Fibroblast of lung (primary cell): ENCODE results near the gene OGFR. TPM values are rescaled to one million over a fixed set of nuclear protein-coding genes. Genes with fewer than 3 reads are reported as not detected.

ENCODE experiments used
- DNase-seq, 2 donors: peaks; one replicate each; pipeline versions ENCODE4 v3.0.0 to v3.0.0-alpha.2; 2010; ENCODE audit warnings: low read depth in 2 of 2
- H2AFZ ChIP-seq: 2 replicates; pipeline ENCODE4 v1.5.1; 2012; ENCODE audit warnings: low read length, control low read depth, inconsistent platforms
- H3K27ac ChIP-seq: 2 replicates; pipeline ENCODE4 v1.5.1; 2011; ENCODE audit warnings: low read length, control low read depth; ENCODE audit not compliant: insufficient read depth
- H3K27me3 ChIP-seq: 2 replicates; pipeline ENCODE4 v1.5.1; 2011; ENCODE audit warnings: mild to moderate bottlenecking, low read length; ENCODE audit not compliant: control insufficient read depth, insufficient read depth
- H3K36me3 ChIP-seq: 2 replicates; pipeline ENCODE4 v1.5.1; 2011; ENCODE audit warnings: low read length; ENCODE audit not compliant: control insufficient read depth, insufficient read depth
- H3K4me1 ChIP-seq: 2 replicates; pipeline ENCODE4 v1.5.1; 2011; ENCODE audit warnings: low read length; ENCODE audit not compliant: control insufficient read depth, insufficient read depth; ENCODE audit errors: extremely low read depth
- H3K4me2 ChIP-seq: 2 replicates; pipeline ENCODE4 v1.5.1; 2011; ENCODE audit warnings: low read length, control low read depth; ENCODE audit not compliant: insufficient read depth; ENCODE audit errors: extremely low read depth
- H3K4me3 ChIP-seq, 4 experiments: fragments of 200-600 bp in 1 of 4; sonication (generic) in 1 of 4; replicated peaks in 1 of 4; 2 replicates each; pipeline ENCODE4 v1.5.1; 2011 to 2016; ENCODE audit warnings: low read length in 4 of 4, low read depth in 3 of 4, mild to moderate bottlenecking in 3 of 4, control low read depth in 2 of 4, inconsistent platforms in 1 of 4, mixed read lengths in 1 of 4; ENCODE audit not compliant: insufficient read depth in 1 of 4; ENCODE audit errors: control extremely low read depth in 1 of 4
- H3K79me2 ChIP-seq: 2 replicates; pipeline ENCODE4 v1.5.1; 2012; ENCODE audit warnings: mild to moderate bottlenecking, low read length, inconsistent platforms; ENCODE audit not compliant: control insufficient read depth, insufficient read depth
- H3K9ac ChIP-seq: 2 replicates; pipeline ENCODE4 v1.5.1; 2011; ENCODE audit warnings: mild to moderate bottlenecking, low read length, control low read depth; ENCODE audit not compliant: insufficient read depth
- H3K9me3 ChIP-seq: 2 replicates; pipeline ENCODE4 v1.5.1; 2012; ENCODE audit warnings: low read depth, low read length; ENCODE audit not compliant: control insufficient read depth, insufficient read depth
- H4K20me1 ChIP-seq: 2 replicates; pipeline ENCODE4 v1.5.1; 2011; ENCODE audit warnings: low read length; ENCODE audit not compliant: control insufficient read depth, insufficient read depth; ENCODE audit errors: extremely low read depth
- EZH2 ChIP-seq: IDR thresholded peaks from 2 replicates; pipeline ENCODE4 v1.5.1; 2012; ENCODE audit warnings: low read length, control low read depth, mild to moderate bottlenecking; ENCODE audit errors: missing control alignments
- polyA minus RNA-seq: library from RNA; depleted of rRNA, polyadenylated mRNA; stranded (reverse); fragments of >200 nt; gene quantifications from 2 replicates; pipeline ENCODE4 v1.2.3, GENCODE V29; 2011; ENCODE audit warnings: low replicate concordance
- polyA plus RNA-seq, 2 donors: library from polyadenylated mRNA; depleted of rRNA in 1 of 2; stranded (reverse) in 1 of 2; unstranded in 1 of 2; fragments of >200 nt; gene quantifications; 2 replicates each; pipeline ENCODE4 v1.2.1, GENCODE V29; 2011 to 2012; ENCODE audit warnings: missing spikeins in 1 of 2
- total RNA-seq: library from RNA; depleted of rRNA; stranded (reverse); fragments of >200 nt; gene quantifications from 2 replicates; pipeline ENCODE4 v1.2.1, GENCODE V29; 2014
- TF ChIP-seq, protein P1 (sequence below), 2 donors: IDR thresholded peaks in 1 of 2; conservative IDR thresholded peaks in 1 of 2; 1 replicate in 1 of 2; 2 replicates in 1 of 2; pipeline ENCODE4 v1.5.1; 2011 to 2012; ENCODE audit warnings: low read length in 2 of 2, control low read depth in 1 of 2, inconsistent platforms in 1 of 2, low read depth in 1 of 2, mild to moderate bottlenecking in 1 of 2

The OGFR gene, protein sequence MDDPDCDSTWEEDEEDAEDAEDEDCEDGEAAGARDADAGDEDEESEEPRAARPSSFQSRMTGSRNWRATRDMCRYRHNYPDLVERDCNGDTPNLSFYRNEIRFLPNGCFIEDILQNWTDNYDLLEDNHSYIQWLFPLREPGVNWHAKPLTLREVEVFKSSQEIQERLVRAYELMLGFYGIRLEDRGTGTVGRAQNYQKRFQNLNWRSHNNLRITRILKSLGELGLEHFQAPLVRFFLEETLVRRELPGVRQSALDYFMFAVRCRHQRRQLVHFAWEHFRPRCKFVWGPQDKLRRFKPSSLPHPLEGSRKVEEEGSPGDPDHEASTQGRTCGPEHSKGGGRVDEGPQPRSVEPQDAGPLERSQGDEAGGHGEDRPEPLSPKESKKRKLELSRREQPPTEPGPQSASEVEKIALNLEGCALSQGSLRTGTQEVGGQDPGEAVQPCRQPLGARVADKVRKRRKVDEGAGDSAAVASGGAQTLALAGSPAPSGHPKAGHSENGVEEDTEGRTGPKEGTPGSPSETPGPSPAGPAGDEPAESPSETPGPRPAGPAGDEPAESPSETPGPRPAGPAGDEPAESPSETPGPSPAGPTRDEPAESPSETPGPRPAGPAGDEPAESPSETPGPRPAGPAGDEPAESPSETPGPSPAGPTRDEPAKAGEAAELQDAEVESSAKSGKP
- total RNA-seq = 30.8 and 34.0 TPM in 2 replicates
- 19.7 and 25.9 TPM in 2 replicates for polyA plus RNA-seq
- polyA plus RNA-seq (2012) = 29.3 and 39.7 TPM in 2 replicates
- polyA minus RNA-seq = 7.3 and 8.1 TPM in 2 replicates

DNA sequence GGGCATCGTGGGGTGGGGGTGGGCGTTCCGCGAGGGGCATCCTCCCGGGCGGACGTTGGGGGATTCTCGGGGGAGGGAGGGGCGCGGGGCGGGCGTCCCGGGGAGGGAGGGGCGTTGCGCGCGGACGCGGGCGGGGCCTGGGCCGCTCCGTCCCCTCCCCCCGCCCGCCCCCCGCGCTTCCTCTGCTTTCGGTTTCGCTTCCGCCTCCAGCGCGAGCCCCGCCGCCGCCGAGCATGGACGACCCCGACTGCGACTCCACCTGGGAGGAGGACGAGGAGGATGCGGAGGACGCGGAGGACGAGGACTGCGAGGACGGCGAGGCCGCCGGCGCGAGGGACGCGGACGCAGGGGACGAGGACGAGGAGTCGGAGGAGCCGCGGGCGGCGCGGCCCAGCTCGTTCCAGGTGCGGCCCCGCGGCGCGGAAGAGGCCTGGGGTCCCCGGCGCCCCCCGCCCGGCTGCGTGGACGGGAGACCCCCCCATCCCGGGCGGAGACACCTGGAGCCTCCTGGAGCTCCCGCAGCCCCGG is at the start of gene OGFR:
Gene OGFR (plus strand): TSS at position 209 of the 528 bp plus-strand sequence. CDS start 25 bp downstream, at position 234.
- H2AFZ ChIP-seq = peak within 1 kb of the TSS; percentile 77
- no peaks in the 10 kb centered on the region for H4K20me1 ChIP-seq
- peak within 1 kb of the TSS; percentile 77 for H3K27ac ChIP-seq
- H3K4me2 ChIP-seq = peak within 1 kb of the TSS; percentile 88
- TF ChIP-seq EZH2 = no peak
- TF ChIP-seq, protein P1, sequence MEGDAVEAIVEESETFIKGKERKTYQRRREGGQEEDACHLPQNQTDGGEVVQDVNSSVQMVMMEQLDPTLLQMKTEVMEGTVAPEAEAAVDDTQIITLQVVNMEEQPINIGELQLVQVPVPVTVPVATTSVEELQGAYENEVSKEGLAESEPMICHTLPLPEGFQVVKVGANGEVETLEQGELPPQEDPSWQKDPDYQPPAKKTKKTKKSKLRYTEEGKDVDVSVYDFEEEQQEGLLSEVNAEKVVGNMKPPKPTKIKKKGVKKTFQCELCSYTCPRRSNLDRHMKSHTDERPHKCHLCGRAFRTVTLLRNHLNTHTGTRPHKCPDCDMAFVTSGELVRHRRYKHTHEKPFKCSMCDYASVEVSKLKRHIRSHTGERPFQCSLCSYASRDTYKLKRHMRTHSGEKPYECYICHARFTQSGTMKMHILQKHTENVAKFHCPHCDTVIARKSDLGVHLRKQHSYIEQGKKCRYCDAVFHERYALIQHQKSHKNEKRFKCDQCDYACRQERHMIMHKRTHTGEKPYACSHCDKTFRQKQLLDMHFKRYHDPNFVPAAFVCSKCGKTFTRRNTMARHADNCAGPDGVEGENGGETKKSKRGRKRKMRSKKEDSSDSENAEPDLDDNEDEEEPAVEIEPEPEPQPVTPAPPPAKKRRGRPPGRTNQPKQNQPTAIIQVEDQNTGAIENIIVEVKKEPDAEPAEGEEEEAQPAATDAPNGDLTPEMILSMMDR (conservative IDR thresholded peaks at IDR 0.05 in 1 of 2, IDR thresholded peaks at IDR 0.05 in 1 of 2; ENCODE audit: low read depth in 1 of 2, low read length in 2 of 2) = no peak
- DNase-seq = peak; percentile 50 to 51
- no peaks in the 10 kb centered on the region for H3K9me3 ChIP-seq
- peaks cover 27% of the 10 kb centered on the region for H3K36me3 ChIP-seq
- H3K4me1 ChIP-seq = no peaks in the 10 kb centered on the region
- peak within 1 kb of the TSS; percentile 66 to 86 (median 80) for H3K4me3 ChIP-seq
- H3K9ac ChIP-seq = peak within 1 kb of the TSS; percentile 80
- no peaks in the 10 kb centered on the region for H3K27me3 ChIP-seq
- peaks cover 26% of the 10 kb centered on the region for H3K79me2 ChIP-seq

DNA sequence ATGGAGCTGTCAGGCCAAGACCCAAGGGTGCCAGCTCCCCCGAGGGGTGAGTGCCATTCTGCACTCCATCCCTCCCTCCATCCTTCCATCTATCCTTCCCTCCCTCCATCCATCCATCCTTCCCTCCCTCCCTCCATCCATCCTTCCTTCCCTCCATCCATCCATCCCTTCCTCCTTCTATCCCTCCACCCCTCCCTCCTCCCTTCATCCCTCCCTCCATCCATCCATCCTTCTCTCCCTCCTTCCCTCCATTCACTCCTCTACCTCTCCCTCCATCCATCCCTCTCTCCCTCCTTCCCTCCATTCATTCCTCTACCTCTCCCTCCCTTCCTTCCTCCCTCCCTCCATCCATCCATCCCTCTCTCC is 49.7 kb upstream of the OGFR start:
- TF ChIP-seq, protein P1 (conservative IDR thresholded peaks at IDR 0.05 in 1 of 2, IDR thresholded peaks at IDR 0.05 in 1 of 2; ENCODE audit: low read depth in 1 of 2, low read length in 2 of 2) = no peak
- no peaks in the 10 kb centered on the region for H3K4me1 ChIP-seq
- H3K4me2 ChIP-seq = no peak overlapping the region
- H3K9me3 ChIP-seq = no peaks in the 10 kb centered on the region
- DNase-seq = no peak
- no peak overlapping the region for H2AFZ ChIP-seq
- H3K36me3 ChIP-seq = no peaks in the 10 kb centered on the region
- no peaks in the 10 kb centered on the region for H4K20me1 ChIP-seq
- no peak overlapping the region for H3K9ac ChIP-seq
- no peak overlapping the region for H3K4me3 ChIP-seq
- H3K27me3 ChIP-seq = no peaks in the 10 kb centered on the region
- H3K79me2 ChIP-seq = no peaks in the 10 kb centered on the region
- H3K27ac ChIP-seq = no peak overlapping the region
